HCT116 (cell line): Measurements from ENCODE around the gene UBE2E2.

Source experiments
- JUND ChIP-seq: IDR thresholded peaks from 2 replicates; pipeline ENCODE4 v1.6.1; 2012
- POLR2AphosphoS5 ChIP-seq: IDR thresholded peaks from 2 replicates; pipeline ENCODE4 v1.6.1; 2011; ENCODE audit warnings: mild to moderate bottlenecking, low read depth, low read length, moderate library complexity
- TF ChIP-seq, protein P1 (sequence below), 3 experiments: fragments of 200-600 bp in 1 of 3; sonication (generic) in 1 of 3; IDR thresholded peaks in 2 of 3; conservative IDR thresholded peaks in 1 of 3; 2 replicates each; pipeline ENCODE4 v1.5.1; 2012 to 2017; ENCODE audit warnings: low read depth in 2 of 3, low read length in 2 of 3, antibody characterized with exemption in 1 of 3, borderline replicate concordance in 1 of 3, control low read depth in 1 of 3, mild to moderate bottlenecking in 1 of 3, mixed read lengths in 1 of 3, mixed run types in 1 of 3, moderate library complexity in 1 of 3; ENCODE audit not compliant: insufficient read depth in 1 of 3
- TF ChIP-seq, protein P2 (sequence below): IDR thresholded peaks from 2 replicates; pipeline ENCODE4 v1.6.1; 2012

DNA sequence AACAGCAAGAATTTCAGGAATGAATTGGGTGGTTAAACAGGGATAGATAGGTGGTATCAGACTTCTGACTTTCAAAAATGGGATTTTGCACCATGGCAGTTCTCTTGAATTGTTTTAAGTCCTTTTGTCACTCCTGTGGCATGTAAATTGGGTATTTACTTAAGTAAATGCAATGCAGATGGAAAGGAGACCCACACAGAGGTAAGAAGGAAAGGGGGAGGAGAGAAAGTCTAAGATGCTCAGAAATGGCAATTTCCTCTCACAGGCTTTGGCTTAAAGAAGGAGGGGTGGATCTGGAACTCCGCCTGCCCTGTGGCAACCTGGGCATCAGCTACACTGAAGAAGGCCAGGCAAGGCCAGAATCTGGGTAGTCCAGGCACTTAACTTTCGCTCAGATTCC lies 405.5 kb downstream of the UBE2E2 start:
- TF ChIP-seq POLR2AphosphoS5 (no peak), JUND (no peak)
- TF ChIP-seq, protein P1, sequence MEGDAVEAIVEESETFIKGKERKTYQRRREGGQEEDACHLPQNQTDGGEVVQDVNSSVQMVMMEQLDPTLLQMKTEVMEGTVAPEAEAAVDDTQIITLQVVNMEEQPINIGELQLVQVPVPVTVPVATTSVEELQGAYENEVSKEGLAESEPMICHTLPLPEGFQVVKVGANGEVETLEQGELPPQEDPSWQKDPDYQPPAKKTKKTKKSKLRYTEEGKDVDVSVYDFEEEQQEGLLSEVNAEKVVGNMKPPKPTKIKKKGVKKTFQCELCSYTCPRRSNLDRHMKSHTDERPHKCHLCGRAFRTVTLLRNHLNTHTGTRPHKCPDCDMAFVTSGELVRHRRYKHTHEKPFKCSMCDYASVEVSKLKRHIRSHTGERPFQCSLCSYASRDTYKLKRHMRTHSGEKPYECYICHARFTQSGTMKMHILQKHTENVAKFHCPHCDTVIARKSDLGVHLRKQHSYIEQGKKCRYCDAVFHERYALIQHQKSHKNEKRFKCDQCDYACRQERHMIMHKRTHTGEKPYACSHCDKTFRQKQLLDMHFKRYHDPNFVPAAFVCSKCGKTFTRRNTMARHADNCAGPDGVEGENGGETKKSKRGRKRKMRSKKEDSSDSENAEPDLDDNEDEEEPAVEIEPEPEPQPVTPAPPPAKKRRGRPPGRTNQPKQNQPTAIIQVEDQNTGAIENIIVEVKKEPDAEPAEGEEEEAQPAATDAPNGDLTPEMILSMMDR (IDR thresholded peaks at IDR 0.05 in 2 of 3, conservative IDR thresholded peaks at IDR 0.05 in 1 of 3; ENCODE audit: borderline replicate concordance in 1 of 3, insufficient read depth in 1 of 3, low read depth in 2 of 3, low read length in 2 of 3), result no peak
- TF ChIP-seq, protein P2, sequence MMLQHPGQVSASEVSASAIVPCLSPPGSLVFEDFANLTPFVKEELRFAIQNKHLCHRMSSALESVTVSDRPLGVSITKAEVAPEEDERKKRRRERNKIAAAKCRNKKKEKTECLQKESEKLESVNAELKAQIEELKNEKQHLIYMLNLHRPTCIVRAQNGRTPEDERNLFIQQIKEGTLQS, result no peak
